Measurements from ENCODE around the gene USHBP1. TPM values are rescaled to one million over a fixed set of nuclear protein-coding genes. Genes with fewer than 3 reads are reported as not detected.

The USHBP1 gene
- total and polyA plus RNA-seq, 2 of the 13 experiments (the other 11 are each of a cell fraction or from before 2014, with no cell fraction given): 0.15 to 1.5 TPM

DNA sequence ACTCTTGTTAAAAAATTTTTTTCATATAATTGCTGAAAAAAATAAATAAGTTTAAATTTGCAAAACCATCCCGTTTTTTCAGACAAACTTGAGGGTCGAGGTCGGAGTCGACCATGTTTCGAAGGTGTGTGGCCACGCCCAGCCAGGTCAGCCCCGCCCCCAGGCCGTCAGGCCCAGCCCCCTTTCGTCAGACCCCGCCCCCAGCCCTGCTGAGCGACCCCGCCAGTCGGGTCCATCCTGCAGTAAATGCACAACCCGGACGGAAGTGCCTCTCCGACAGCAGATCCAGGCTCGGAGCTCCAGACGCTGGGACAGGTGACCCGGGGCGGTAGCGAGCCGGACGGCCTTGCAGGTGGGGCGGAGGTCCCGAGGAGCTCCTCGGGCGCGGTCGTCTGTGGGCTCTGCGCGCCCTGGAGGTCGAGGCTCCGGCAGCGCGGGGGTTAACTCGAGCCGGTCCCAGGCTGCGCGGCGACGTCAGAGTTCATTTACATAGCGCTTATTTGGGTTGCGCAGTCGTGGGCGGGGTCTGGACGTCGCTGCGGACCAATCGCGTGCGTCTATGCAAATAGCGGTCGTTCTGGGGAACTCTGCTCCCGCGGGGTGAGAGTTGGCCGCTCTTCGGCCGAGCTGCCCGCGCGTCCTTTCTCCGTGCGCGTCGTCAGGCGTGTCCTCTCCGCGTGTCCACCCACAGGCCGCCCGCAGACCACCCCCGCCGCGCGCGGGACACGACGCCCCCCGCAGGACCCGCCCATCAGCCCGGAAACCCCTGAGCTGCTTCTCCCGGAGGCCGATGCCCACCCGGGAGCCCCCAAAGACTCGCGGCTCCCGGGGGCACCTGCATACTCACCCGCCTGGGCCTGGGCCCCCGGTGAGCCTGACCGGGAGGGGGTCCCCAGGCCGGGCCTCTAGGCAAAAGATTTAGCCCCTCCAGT, 38.3 kb downstream of the USHBP1 start, which contains the start of gene OCEL1 (continued):
- TF ChIP-seq, protein P1, sequence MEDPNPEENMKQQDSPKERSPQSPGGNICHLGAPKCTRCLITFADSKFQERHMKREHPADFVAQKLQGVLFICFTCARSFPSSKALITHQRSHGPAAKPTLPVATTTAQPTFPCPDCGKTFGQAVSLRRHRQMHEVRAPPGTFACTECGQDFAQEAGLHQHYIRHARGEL (CRISPR knock-in tag; IDR thresholded peaks at IDR 0.05): no peak
- TF ChIP-seq KLF15 (CRISPR knock-in tag; IDR thresholded peaks at IDR 0.05; ENCODE audit: borderline replicate concordance) (peak; percentile 77; the same call in 1 of the 2 replicates), TMF1 (CRISPR knock-in tag; IDR thresholded peaks at IDR 0.05; ENCODE audit: low read depth) (0 out of 2 replicates have a peak, but pooled peaks have one; percentile 18), MLLT10 (CRISPR knock-in tag; IDR thresholded peaks at IDR 0.05) (no peak), HIVEP1 (CRISPR knock-in tag; IDR thresholded peaks at IDR 0.05) (peak; percentile 54; the same call in 1 of the 2 replicates), ZFX (CRISPR knock-in tag; IDR thresholded peaks at IDR 0.05; ENCODE audit: low read depth) (peak; percentile 88), ZNF232 (CRISPR knock-in tag; IDR thresholded peaks at IDR 0.05; ENCODE audit: borderline replicate concordance) (peak; percentile 64; the same call in 1 of the 2 replicates), HNRNPL (IDR thresholded peaks at IDR 0.05; ENCODE audit: low read depth, low read length) (no peak), U2AF1 (optimal IDR thresholded peaks at IDR 0.05; ENCODE audit: low read depth, low read length) (no peak), ZNF777 (CRISPR knock-in tag; IDR thresholded peaks at IDR 0.05) (peak; percentile 71), ARHGAP35 (CRISPR knock-in tag; IDR thresholded peaks at IDR 0.05; ENCODE audit: borderline replicate concordance) (peak; percentile 61; the same call in 1 of the 2 replicates), SATB2 (CRISPR knock-in tag; IDR thresholded peaks at IDR 0.05) (0 out of 2 replicates have a peak, but pooled peaks have one; percentile 59), SRY (CRISPR knock-in tag; IDR thresholded peaks at IDR 0.05) (peak; percentile 68), ZNF430 (CRISPR knock-in tag; IDR thresholded peaks at IDR 0.05) (peak; percentile 87), SYNCRIP (IDR thresholded peaks at IDR 0.05; ENCODE audit: insufficient read depth, low read depth, low read length) (no peak), SNAPC2 (CRISPR knock-in tag; IDR thresholded peaks at IDR 0.05) (peak; percentile 84)
- TF ChIP-seq, protein P2, sequence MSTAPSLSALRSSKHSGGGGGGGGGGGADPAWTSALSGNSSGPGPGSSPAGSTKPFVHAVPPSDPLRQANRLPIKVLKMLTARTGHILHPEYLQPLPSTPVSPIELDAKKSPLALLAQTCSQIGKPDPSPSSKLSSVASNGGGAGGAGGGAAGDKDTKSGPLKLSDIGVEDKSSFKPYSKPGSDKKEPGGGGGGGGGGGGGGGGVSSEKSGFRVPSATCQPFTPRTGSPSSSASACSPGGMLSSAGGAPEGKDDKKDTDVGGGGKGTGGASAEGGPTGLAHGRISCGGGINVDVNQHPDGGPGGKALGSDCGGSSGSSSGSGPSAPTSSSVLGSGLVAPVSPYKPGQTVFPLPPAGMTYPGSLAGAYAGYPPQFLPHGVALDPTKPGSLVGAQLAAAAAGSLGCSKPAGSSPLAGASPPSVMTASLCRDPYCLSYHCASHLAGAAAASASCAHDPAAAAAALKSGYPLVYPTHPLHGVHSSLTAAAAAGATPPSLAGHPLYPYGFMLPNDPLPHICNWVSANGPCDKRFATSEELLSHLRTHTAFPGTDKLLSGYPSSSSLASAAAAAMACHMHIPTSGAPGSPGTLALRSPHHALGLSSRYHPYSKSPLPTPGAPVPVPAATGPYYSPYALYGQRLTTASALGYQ (CRISPR knock-in tag; IDR thresholded peaks at IDR 0.05): 0 out of 2 replicates have a peak, but pooled peaks have one; percentile 22
- TF ChIP-seq, protein P3, sequence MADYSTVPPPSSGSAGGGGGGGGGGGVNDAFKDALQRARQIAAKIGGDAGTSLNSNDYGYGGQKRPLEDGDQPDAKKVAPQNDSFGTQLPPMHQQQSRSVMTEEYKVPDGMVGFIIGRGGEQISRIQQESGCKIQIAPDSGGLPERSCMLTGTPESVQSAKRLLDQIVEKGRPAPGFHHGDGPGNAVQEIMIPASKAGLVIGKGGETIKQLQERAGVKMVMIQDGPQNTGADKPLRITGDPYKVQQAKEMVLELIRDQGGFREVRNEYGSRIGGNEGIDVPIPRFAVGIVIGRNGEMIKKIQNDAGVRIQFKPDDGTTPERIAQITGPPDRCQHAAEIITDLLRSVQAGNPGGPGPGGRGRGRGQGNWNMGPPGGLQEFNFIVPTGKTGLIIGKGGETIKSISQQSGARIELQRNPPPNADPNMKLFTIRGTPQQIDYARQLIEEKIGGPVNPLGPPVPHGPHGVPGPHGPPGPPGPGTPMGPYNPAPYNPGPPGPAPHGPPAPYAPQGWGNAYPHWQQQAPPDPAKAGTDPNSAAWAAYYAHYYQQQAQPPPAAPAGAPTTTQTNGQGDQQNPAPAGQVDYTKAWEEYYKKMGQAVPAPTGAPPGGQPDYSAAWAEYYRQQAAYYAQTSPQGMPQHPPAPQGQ (CRISPR knock-in tag; IDR thresholded peaks at IDR 0.05; ENCODE audit: borderline replicate concordance): no peak

All from HepG2 (cell line).